Mucosa of descending colon (tissue), 3 donors: ENCODE data around the gene RNF144A. TPM values are rescaled to one million over a fixed set of nuclear protein-coding genes. Genes with fewer than 3 reads are reported as not detected.

Experiments
- ATAC-seq: fragments of 200-7000 bp; cut with Tn5 transposase; one replicate; pipeline ENCODE4 v1.9.1; 2020; ENCODE audit warnings: mild to moderate bottlenecking, moderate library complexity
- DNase-seq, 3 donors: peaks; one replicate each; pipeline ENCODE4 v3.0.0-alpha.2; 2020
- H3K36me3 ChIP-seq: fragments of 200-600 bp; one replicate; pipeline ENCODE4 v1.8.0; 2021; ENCODE audit warnings: low read depth, mild to moderate bottlenecking
- H3K4me1 ChIP-seq: fragments of 200-600 bp; one replicate; pipeline ENCODE4 v1.8.0; 2021; ENCODE audit warnings: low read depth, mild to moderate bottlenecking
- H3K4me3 ChIP-seq: fragments of 200-600 bp; one replicate; pipeline ENCODE4 v1.8.0; 2021; ENCODE audit warnings: mild to moderate bottlenecking
- H3K9me3 ChIP-seq: fragments of 200-600 bp; one replicate; pipeline ENCODE4 v1.8.0; 2021; ENCODE audit warnings: mild to moderate bottlenecking
- intact Hi-C, 2 donors: fragments of 100-400 bp; cut with DNase I in 1 of 2; cut with micrococcal nuclease in 1 of 2; formaldehyde crosslinking; loops; one replicate each; pipeline versions ENCODE4 v1.11.0 to v1.11.1; 2022; cut with DNase I, micrococcal nuclease
- total RNA-seq, 3 donors: library from RNA; stranded (reverse); fragmentation: NEBNext Ultra II Directional in 2 of 3; extraction: Animal tissue kit (Norgen Biotek cat#: 25700) in 2 of 3; gene quantifications; one replicate each; pipeline versions ENCODE4 v1.2.1 to v1.2.4, GENCODE V29; 2021 to 2023
- TF ChIP-seq, protein P1 (sequence below): fragments of 200-600 bp; IDR thresholded peaks from one replicate; pipeline ENCODE4 v1.8.0; 2022; ENCODE audit warnings: antibody characterized with exemption, mild to moderate bottlenecking
- donor health status: DM: no; HTN: no; CAD: no; lungs with moderate emphysema.
- donor health status: DM: no; HTN: no; CAD: no.
- donor health status: DM: no; HTN: yes; CAD: no.

Gene RNF144A
- total RNA-seq, 3 donors from 2014 or later: 14.3 to 18.7 (median 18.3) TPM

DNA sequence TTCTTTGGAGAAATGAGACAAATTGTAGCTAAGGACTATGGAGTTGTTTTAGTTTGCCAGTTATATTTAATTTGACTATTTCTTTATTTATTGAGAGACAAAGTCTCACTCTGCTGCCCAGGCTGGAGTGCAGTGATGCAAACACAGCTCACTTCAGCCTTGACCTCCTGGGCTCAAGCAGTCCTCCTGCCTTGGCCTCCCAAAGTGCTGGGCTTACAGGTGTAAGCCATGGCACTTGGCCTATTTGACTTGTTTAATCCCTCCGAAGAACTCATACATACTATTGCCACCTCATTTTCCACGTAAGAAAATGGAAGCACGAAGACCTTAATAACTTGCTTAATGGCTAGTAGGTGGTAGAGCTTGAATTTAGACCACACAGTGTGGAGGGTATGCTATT, 988 bp upstream of the RNF144A start:
- Histone ChIP-seq H3K4me3 (no peak overlapping the region), H3K36me3 (no peaks in the 10 kb centered on the region), H3K9me3 (no peaks in the 10 kb centered on the region), H3K4me1 (peaks cover 3% of the 10 kb centered on the region)
- TF ChIP-seq, protein P1, sequence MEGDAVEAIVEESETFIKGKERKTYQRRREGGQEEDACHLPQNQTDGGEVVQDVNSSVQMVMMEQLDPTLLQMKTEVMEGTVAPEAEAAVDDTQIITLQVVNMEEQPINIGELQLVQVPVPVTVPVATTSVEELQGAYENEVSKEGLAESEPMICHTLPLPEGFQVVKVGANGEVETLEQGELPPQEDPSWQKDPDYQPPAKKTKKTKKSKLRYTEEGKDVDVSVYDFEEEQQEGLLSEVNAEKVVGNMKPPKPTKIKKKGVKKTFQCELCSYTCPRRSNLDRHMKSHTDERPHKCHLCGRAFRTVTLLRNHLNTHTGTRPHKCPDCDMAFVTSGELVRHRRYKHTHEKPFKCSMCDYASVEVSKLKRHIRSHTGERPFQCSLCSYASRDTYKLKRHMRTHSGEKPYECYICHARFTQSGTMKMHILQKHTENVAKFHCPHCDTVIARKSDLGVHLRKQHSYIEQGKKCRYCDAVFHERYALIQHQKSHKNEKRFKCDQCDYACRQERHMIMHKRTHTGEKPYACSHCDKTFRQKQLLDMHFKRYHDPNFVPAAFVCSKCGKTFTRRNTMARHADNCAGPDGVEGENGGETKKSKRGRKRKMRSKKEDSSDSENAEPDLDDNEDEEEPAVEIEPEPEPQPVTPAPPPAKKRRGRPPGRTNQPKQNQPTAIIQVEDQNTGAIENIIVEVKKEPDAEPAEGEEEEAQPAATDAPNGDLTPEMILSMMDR: no peak
- intact Hi-C loops: no loop called here
- ATAC-seq (no peak), DNase-seq (no peak)

DNA sequence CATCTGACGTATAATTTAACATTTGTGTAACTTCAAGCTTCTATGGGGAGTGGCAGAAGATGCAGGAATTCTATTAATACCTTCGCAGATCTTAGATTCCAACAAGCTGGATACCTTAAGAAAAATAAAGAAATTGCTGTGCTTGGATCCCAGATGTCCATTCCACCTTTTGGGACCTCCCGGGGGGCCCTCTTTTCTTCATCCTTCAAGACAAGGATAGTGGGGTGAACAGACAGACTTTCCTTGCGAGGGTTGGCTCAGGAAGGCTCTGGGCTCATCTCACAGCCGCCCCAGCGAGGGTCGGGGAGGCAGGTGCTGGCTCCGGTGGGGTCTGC, 509 bp upstream of the RNF144A start:
- H3K36me3 ChIP-seq: no peaks in the 10 kb centered on the region
- TF ChIP-seq, protein P1: peak; percentile 6
- no peaks in the 10 kb centered on the region for H3K9me3 ChIP-seq
- ATAC-seq (no peak), DNase-seq (no peak)
- intact Hi-C loops: no loop called here
- H3K4me3 ChIP-seq: no peak overlapping the region
- peaks cover 3% of the 10 kb centered on the region for H3K4me1 ChIP-seq

DNA sequence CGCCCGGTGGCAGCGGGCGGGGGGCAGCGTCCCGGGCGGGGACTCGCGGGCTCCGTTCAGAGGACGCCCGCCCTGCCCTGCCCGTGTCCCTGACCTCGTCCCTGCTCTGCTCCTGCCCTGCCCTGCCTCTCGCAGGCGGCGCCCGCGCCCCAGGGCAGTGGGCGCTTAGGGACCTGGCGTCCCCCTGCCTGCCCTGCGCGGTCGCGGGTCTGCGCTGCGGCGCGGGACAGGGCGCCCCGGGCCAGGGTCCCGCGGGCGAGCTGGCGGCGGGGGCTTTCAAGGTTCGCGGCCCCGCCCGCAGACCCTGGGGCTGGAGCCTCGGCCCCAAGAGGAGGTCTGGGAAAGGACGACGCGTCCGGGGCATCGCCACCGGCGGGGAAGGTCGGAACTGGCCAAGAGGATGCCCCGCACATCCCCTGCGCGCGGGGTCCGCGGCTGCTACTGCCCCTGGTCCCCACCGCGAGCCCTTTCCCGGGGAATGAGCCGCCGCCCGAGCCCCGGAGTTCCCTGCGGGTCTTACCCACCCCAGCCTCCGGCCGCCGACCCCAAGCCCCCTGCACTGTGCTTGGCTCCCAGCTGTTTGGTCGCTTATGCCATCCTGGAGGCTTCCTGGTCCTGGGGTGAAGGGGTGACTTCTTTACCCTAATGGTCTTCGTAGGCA, 679 bp downstream of the RNF144A start:
- Histone ChIP-seq H3K9me3 (no peaks in the 10 kb centered on the region), H3K4me3 (peak overlapping the region; percentile 54), H3K4me1 (peaks cover 3% of the 10 kb centered on the region), H3K36me3 (no peaks in the 10 kb centered on the region)
- intact Hi-C loops: no loop called here
- TF ChIP-seq, protein P1: no peak
- peak; percentile 42 for ATAC-seq
- peak; percentile 24 to 63 (median 60) for DNase-seq

DNA sequence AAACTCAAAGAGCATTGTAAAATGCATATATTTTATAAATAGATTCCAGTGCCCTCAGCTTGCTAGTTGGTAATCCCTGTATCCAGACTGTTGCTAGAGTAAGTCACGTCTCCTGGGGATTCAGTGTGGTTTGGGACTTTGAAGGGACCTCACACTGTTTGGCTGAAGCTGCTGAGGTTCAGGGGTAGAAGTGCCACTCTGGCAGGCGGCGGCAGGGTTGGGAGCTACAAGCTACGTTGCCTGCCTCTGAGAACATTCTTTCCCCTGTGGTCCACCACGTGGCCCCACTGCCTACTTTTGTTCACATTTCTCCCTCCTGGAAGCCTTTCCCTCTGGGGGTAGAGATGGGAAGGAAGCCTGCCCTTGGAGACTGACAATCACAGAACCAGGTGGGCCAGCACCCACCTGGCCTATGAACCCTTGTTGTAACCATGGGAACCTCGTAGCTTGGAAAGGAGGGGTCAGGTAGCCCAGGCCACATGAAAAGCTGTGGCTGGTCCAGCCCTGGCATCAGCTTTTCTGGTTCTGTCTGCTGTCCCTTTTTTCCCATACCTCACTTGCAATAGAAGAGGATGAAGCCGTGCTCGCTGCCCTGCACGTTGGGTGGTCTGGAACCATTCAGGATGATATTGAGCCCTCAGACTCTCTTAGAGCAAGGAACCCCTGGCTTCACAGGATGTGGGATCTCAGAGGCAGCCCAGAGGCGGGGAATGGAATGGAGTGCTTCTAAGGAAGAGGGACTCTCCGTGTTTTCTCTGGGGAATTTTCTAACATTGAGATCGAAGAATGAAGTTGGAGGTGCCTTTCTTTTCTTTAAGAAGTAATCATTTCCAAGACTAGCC, 2.9 kb downstream of the RNF144A start:
- H3K4me1 ChIP-seq: no peaks in the 10 kb centered on the region
- TF ChIP-seq, protein P1: no peak
- no peak for ATAC-seq
- H3K9me3 ChIP-seq: no peaks in the 10 kb centered on the region
- H3K36me3 ChIP-seq: no peaks in the 10 kb centered on the region
- no peak for DNase-seq
- intact Hi-C loops: no loop called here
- no peak overlapping the region for H3K4me3 ChIP-seq

DNA sequence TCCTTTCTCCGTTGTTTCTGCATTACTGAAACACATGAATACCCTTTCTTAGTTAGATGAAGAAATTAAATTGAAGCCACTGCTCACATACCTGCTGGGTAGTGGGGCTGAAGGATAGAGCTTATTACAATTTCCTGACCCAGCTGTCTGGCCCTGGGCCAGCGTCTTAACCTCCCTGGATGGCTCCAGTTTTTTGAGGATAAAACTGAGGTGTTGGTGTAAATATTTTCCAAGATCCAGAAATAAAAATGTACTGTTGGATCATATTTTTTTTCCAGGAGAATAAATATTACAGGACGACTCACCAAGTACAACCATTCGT, 3.5 kb downstream of the RNF144A start:
- Histone ChIP-seq H3K9me3 (no peaks in the 10 kb centered on the region), H3K4me1 (no peaks in the 10 kb centered on the region), H3K4me3 (no peak overlapping the region), H3K36me3 (no peaks in the 10 kb centered on the region)
- DNase-seq (no peak), ATAC-seq (no peak)
- TF ChIP-seq, protein P1: no peak
- intact Hi-C loops: no loop called here
